GM20431 (cell line): Measurements from ENCODE around the gene TGFB3.

Experiments
- in situ Hi-C: fragments of 300-500 bp; cut with MseI, MboI; formaldehyde crosslinking; loops from one replicate; pipeline ENCODE4 v1.15.0; 2020; ENCODE audit warnings: low sequenced_read_pairs; ENCODE audit not compliant: unreplicated experiment

TGFB3 gene

GRCh38 chr14:75989134-75989533 is 7.3 kb upstream of the TGFB3 start:
- in situ Hi-C loops, result loop anchor here (10.0 kb wide), 1 partner anchor 274 kb away; no protein-coding TSS in a partner anchor

GRCh38 chr14:75987201-75987970 is 5.6 kb upstream of the TGFB3 start:
- in situ Hi-C loops, result loop anchor here (10.0 kb wide), 1 partner anchor 273 kb away; no protein-coding TSS in a partner anchor

GRCh38 chr14:75986439-75986765 is 4.6 kb upstream of the TGFB3 start:
- in situ Hi-C loops, result loop anchor here (10.0 kb wide), 1 partner anchor 272 kb away; no protein-coding TSS in a partner anchor

- in situ Hi-C loops, result loop anchor here (10.0 kb wide), 1 partner anchor 271 kb away; no protein-coding TSS in a partner anchor
Measured at GRCh38 chr14:75985618-75986438, 4.0 kb upstream of the TGFB3 start, which contains the start of gene IFT43. Gene IFT43 (plus strand): TSS chr14:75985763. CDS start chr14:75985787, 24 bp downstream.

- in situ Hi-C loops, result loop anchor here (10.0 kb wide), 1 partner anchor 270 kb away; no protein-coding TSS in a partner anchor
Measured at GRCh38 chr14:75984674-75985073, 2.9 kb upstream of the TGFB3 start.

GRCh38 chr14:75983019-75983358 is 1.2 kb upstream of the TGFB3 start:
- in situ Hi-C loops, result loop anchor here (10.0 kb wide), 1 partner anchor 268 kb away; no protein-coding TSS in a partner anchor

- in situ Hi-C loops, result loop anchor here (10.0 kb wide), 1 partner anchor 268 kb away; no protein-coding TSS in a partner anchor
Measured at GRCh38 chr14:75982266-75983018, 647 bp upstream of the TGFB3 start.

GRCh38 chr14:75980856-75981255 is 939 bp downstream of the TGFB3 start:
- in situ Hi-C loops, result loop anchor here (10.0 kb wide), 1 partner anchor 266 kb away; no protein-coding TSS in a partner anchor

GRCh38 chr14:75979648-75980565 is 1.9 kb downstream of the TGFB3 start:
- in situ Hi-C loops, result loop anchor here (10.0 kb wide), 2 partner anchors 75 to 265 kb away; no protein-coding TSS in a partner anchor

- in situ Hi-C loops, result loop anchor here (10.0 kb wide), 1 partner anchor 74 kb away; no protein-coding TSS in a partner anchor
Measured at GRCh38 chr14:75979071-75979571, 2.7 kb downstream of the TGFB3 start.

GRCh38 chr14:75978249-75978731 is 3.5 kb downstream of the TGFB3 start:
- in situ Hi-C loops, result loop anchor here (10.0 kb wide), 1 partner anchor 73 kb away; no protein-coding TSS in a partner anchor

- in situ Hi-C loops, result loop anchor here (10.0 kb wide), 1 partner anchor 73 kb away; no protein-coding TSS in a partner anchor
Measured at GRCh38 chr14:75977582-75977943, 4.2 kb downstream of the TGFB3 start.

- in situ Hi-C loops, result loop anchor here (10.0 kb wide), 1 partner anchor 72 kb away; no protein-coding TSS in a partner anchor
Measured at GRCh38 chr14:75976826-75977581, 4.8 kb downstream of the TGFB3 start.

- in situ Hi-C loops, result loop anchor here (10.0 kb wide), 1 partner anchor 68 kb away; no protein-coding TSS in a partner anchor
Measured at GRCh38 chr14:75972801-75973421, 8.9 kb downstream of the TGFB3 start.

GRCh38 chr14:75971509-75971908 is 10.3 kb downstream of the TGFB3 start:
- in situ Hi-C loops, result loop anchor here (10.0 kb wide), 1 partner anchor 67 kb away; no protein-coding TSS in a partner anchor

- in situ Hi-C loops, result loop anchor here (10.0 kb wide), 1 partner anchor 66 kb away; no protein-coding TSS in a partner anchor
Measured at GRCh38 chr14:75970989-75971388, 10.8 kb downstream of the TGFB3 start.

GRCh38 chr14:75969891-75970290 is 11.9 kb downstream of the TGFB3 start:
- in situ Hi-C loops, result loop anchor here (10.0 kb wide), 1 partner anchor 65 kb away; no protein-coding TSS in a partner anchor
